ENCODE data around the gene YPEL2.

DNA sequence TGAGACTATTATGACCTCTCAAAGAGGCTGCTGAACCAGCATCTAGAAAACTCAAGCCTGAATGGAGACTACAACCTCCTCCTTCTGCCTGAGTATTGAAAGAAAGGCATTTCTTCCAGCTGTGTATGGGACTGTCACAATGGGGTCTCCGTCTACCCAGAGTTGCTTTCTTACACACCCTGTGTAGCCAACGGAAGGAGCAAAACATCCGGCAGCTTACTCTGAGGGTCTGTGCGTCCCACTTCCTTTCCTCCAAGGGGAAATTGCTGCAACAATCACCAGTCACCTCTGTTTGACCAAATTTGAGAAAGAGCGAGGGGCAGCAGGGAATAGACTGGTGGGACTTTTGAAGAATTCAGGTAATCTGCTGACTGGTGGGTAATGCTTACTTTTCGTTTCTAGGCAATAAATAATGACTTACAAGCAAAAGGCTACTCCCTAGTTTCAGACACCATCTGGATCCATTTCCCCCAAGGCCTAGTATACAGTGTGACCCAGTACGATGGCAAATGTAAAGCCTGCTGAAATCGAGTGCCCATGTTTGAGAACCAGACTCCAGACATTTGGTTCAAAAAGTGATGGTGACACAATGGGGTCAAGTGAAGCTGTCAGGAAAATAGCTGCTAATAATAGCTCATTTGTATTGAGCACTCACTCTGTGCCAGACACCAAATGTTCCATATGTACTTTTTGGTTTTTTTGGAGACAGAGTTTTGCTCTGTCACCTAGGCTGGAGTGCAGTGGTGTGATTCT, 81.7 kb downstream of the YPEL2 start:
- TF ChIP-seq, protein P1, sequence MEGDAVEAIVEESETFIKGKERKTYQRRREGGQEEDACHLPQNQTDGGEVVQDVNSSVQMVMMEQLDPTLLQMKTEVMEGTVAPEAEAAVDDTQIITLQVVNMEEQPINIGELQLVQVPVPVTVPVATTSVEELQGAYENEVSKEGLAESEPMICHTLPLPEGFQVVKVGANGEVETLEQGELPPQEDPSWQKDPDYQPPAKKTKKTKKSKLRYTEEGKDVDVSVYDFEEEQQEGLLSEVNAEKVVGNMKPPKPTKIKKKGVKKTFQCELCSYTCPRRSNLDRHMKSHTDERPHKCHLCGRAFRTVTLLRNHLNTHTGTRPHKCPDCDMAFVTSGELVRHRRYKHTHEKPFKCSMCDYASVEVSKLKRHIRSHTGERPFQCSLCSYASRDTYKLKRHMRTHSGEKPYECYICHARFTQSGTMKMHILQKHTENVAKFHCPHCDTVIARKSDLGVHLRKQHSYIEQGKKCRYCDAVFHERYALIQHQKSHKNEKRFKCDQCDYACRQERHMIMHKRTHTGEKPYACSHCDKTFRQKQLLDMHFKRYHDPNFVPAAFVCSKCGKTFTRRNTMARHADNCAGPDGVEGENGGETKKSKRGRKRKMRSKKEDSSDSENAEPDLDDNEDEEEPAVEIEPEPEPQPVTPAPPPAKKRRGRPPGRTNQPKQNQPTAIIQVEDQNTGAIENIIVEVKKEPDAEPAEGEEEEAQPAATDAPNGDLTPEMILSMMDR (IDR thresholded peaks at IDR 0.05) = no peak
- no peak for TF ChIP-seq POLR2A (IDR thresholded peaks at IDR 0.05)
